Embryonic facial prominence (tissue), 1 donor: ENCODE results near the gene TBC1D4.

Experiments
- DNase-seq: peaks from one replicate; pipeline ENCODE4 v3.0.0-alpha.2; 2016; ENCODE audit errors: extremely low spot score

The TBC1D4 gene

DNA sequence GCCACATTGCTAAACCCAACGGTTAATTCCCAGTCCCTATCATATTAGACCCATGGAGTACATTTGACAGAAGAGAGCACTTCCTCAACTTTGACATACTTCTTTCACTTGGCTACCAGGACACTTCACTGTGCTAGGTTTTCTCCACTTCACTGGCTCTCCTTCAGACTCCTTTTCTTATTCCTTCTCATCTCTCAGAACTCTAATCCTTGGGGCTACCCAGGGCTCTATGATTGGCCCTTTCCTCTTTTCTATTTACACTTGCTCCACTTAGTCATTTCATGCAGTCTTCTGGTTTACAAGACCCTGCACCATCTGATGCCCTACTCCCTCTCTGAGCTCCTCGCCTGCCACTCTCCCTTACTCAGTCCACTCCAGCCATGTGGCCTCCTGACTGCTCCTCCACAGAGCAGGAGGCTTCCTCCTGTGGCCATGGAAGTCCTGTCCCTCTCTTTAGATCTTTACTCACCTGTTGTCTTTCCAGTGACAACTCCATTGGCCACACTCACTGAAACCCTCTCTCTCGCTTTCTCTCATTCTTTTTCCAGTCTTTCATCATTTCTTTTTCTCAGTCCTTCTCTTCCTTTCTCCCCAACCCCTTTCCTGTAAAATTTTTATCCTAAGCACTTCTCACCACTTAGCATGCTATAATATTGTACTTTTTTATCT lies 90.4 kb downstream of the TBC1D4 start:
- no peak for DNase-seq

DNA sequence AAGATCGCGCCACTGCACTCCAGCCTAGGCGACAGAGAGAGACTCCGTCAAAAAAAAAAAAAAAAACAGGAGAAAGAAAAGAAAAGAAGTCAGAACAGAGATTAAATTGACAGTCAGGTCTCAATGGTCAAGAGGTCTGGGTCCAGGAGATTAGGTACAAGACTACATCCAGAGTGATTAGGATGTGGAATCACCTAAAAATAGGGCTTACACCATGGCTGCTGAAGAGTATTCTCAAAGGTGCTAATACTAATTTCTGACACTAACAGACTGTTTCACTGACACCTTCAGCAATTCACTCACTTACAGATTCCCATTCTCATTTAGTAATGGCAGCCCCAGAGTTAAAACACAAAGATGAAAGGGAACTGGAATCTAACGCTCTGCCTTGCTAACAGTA lies 91.7 kb downstream of the TBC1D4 start:
- no peak for DNase-seq

DNA sequence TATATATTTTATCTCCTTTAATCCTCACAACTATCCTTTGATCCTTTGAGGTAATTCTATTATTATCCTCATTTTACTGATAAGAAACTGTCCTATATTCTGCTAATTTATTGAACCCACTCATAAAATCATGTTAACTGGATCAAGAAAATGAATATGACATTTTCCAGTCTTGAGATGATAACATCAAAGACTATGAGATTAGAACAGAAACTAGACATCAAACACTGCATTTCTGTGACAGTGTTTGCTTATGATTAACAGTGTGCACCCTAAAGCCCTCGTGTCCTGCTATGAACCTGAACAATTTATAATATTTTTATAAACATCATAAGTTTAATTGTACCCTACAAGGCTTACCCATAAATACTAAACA lies 96.3 kb downstream of the TBC1D4 start:
- no peak for DNase-seq

DNA sequence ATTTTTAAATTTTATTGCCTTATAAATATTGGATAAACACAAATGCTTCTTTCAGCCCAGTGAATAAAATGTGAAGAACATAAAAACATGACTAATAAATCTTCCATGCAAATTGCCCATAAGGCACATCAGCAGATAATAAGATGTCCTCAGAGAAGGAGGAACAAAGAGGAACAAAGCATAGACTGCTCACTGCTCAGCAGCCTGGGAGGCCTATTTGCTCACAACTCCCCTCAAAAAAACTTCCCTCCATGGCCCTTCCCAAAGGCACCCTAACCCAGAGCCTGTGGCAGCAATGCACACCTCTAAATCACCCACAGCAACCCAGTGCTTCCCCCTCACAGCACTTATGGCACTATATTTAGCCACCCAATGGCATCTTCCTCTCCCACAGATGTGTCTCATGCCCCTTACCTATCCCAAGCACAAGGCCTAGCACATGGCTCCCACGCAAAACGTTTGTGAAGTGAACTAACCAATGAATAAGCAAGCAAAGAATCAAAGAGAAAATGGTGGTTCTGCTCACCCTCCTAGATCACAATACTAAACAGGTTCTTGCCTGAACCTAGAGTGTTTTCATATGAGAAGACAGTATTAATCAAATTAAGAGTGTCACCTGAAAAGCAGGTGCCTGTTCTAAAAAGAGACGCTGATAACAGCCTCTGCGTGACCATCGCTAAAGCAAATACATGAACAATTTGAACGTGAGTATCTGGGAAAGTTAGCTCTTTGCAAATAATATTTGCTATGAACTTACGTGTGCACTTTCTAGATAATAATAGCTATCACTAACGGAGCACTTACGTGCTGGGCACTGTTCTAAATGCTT lies 96.9 kb downstream of the TBC1D4 start:
- DNase-seq, result no peak

DNA sequence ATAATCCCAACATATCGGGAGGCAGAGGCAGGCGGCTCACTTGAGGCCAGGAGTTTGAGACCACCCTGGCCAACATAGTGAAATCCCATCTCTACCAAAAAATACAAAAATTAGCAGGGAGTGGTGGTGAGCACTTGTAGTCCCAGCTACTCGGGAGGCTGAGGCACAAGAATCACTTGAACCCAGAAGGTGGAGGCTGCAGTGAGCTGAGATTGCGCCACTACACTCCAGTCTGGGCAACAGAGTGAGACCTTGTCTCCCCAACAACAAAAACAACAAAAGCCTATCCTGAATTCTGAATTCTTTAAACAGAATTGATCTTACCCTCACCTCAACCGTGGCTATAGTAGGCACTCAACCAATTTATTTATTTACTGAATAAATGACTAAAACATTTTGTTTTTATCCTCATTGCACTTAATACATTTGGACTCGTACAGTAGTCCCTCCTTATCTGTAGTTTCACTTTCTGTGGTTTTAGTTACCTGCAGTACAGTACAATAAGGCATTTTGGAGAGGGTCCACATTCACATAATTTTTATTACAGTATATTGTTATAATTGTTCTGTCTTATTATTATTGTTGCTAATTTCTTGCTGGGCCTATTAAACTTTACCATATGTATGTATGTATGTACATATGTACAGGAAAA lies 98.8 kb downstream of the TBC1D4 start:
- no peak for DNase-seq

DNA sequence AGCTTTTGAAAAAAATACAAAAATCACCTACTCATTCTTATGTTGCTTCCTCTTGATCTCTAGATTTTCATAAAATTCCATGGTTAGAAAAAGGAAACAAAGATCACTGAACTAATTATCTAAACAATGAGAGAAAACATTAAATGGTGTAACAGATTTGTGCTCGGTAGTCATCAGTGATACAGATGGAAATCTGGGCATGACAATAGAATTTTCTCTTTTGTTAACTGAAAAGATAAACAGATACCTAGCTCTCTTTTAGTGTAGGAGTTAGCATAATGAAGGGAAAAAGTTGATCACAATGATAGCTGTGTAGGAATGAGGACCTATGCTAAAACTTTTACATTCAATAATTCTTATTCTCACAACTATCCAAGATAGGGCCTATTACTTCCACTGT lies 103.7 kb downstream of the TBC1D4 start:
- DNase-seq, result no peak

DNA sequence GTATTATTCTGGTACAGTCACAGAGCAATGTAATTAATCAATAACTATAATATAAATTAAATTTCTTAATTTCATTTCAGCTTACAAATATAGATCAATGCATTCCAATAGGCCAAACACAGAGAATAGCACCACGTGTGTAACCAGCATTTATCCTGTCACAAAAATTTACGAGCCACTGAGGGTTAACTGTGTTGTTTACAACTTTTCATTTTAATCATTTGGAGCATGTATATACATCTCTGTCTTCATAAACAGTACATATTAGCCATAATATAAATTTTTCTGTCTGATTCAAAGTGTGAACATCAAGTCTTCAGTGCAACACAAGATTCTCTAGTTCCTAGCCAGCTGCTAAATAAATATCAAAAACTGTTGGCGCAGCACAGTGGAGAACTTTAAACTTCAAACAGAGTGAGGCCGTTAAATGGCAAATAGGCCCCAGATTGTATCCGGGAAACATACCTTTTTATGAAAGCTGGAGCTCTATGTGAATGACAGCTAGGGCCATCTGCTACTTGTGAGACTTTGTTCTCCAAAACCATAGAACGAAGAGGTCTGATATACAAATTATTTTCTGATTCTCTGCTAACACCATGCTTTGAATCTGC lies 105.1 kb downstream of the TBC1D4 start:
- no peak for DNase-seq

DNA sequence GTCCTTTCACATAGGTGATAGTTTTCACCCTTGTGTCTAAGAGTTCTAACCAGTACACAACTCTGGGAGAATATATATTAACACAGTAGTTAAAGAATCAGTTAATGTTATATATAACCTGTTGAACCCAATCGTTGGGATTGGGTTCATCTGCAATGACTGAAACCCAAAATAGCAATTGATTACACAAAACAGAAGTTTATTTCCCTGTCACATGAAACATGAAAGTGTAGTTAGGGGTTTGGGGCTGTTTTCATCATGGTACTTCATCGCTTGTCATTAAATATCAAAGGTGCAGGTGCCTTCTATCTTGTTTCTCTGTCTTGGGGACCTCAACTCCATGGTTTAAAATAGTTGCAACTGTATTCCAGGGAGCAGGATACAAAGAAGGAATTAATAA lies 106.6 kb downstream of the TBC1D4 start:
- no peak for DNase-seq

DNA sequence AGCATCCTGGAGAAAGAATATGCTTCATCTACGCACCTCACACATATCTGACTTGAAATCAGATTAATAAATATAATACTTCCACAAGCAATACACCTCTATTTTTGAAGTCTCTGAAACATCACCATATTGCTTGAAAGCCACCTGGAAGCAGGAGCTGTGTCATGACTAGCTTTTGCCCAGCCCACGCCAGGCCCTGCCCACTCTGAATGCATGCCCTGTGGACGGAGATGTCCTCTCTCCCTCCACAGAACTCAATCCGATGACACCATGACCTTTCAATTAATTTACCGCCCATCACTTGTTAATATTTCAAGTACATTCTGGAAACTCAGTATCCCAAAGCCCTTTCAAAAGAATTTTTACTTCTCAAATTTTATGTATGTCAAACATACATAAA lies 108.0 kb downstream of the TBC1D4 start:
- DNase-seq, result no peak

DNA sequence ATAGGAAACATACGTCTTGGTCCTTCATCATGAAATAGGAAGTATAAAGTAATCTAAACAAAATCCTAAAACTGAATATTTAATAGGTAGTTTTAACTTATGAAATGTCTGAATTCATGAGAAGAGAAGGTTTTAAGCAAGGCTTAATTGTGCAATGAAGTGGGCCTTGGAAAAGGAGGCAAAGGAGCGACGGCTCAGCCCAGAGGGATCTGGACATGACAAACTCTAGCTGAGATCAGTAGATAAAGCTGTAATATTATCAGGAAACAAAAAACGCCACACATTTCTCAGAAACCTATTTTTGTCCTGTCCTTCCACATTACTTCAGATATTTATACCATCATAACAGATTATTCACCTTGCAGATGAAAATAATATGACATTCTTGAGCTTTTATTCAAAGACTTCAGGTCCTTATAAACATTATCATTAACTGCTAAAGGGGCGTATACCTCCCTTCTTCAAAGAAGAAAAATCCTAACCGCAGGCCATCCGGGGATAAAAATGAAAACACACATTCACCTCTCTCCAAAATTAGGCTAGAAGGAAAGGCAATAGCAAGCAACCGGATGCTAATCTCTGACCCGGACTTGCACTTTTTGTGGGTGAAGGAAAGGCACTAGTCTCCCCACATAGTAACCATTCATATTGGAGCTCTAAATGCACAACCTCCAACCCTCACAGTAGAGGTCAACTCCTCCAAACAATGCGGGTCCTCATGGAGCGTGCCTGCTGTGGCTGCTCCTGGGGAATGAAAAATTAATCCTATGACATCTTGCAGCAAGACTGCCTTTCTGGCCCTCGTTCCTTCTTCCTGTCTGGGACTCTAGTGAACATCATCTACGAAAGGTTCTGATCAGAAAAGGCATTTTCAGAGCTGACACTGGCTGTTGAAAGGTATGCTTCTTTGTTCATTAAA lies 108.8 kb downstream of the TBC1D4 start:
- no peak for DNase-seq

DNA sequence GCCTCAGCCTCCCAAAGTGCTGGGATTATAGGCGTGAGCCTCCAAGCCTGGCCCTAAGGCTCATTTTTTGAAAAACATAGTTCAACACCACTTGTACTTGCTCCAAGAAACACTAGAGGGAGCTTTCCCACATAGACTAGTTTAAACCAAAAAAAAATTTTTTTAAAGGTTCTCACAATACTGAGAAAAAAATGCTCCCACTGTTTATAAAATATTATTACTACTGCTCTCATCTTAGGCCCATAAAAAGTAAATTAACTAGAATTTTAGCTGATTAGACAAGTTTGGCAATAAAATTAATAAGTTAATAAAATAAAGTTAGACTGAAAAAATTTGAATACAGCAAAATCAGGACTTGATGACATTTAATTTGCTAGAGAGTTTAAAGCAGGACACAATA lies 109.5 kb downstream of the TBC1D4 start:
- DNase-seq, result peak; percentile 39

DNA sequence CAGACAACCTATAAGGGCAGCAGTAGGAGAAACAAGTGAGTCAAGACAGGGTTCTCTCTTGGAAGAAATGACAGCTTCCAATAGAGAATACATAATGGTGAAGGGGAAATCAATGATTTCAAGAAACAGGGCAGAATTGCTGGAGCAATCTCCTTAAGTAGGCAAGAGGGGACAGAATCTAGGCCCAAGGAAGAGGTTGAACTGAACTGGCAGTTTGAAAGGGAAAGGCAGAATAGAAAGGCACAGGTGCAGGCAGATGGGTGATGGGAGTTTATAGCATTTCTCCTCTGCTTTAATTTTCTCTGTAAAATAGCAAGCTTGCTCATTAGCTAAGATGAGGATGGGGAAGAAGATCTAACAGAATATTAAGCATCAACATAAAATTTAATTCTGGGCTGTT lies 110.8 kb downstream of the TBC1D4 start:
- DNase-seq, result no peak

DNA sequence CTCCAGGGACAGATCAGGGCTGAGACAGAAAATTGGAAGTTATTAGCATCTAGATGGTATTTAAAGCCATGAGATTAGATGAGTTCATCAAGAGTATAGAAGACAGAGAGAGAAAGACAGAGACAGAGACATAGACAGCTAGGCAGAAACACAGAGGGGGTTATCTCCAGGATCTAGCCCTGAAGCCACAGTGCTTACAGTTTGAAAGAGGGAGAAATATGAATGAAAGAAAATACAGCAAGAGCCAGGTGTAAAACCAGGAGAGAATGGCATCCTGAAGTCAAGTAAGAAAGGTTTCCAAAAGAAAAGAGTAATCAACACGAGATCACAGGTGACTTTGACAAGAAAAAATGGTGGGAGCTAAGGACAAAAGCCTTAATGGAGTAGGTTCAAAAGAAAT lies 111.2 kb downstream of the TBC1D4 start:
- DNase-seq, result no peak

DNA sequence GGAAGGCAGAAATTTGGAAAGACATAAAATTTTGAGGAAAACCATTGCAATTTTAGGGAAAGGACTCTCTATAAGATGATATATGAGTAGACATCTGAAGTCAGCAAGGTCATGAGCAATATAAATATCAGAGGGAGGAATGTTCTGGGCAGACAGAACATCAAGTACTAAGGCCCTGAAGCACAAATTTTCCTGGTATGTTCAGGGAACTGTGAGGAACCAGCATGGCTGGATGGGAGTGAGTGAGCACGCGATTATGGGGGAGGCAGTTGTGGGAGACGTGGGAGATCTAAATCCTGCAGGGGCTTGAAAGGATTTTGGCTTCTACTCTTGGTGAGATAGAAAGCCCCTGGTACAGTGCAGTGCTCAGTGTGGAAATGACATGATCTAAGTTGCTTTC lies 112.0 kb downstream of the TBC1D4 start:
- no peak for DNase-seq

DNA sequence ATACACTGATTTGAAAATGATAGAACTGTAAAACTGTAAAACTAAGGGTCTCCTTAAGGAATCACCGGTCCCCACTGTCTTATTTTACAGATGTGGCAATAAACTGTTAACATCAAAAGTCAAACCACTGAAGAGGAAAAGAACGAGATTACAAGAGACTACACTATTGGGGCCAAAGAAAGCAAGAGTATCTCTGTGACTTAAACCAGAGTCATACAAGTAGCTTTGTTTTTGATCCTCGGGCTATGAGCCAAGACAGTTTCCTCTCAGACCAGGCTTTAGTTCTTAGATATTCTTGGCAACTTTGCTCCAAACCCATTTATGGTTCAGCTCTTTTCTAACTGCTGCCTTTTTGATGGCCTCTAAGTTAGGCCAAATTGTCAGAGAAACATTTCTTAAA lies 113.8 kb downstream of the TBC1D4 start:
- no peak for DNase-seq

DNA sequence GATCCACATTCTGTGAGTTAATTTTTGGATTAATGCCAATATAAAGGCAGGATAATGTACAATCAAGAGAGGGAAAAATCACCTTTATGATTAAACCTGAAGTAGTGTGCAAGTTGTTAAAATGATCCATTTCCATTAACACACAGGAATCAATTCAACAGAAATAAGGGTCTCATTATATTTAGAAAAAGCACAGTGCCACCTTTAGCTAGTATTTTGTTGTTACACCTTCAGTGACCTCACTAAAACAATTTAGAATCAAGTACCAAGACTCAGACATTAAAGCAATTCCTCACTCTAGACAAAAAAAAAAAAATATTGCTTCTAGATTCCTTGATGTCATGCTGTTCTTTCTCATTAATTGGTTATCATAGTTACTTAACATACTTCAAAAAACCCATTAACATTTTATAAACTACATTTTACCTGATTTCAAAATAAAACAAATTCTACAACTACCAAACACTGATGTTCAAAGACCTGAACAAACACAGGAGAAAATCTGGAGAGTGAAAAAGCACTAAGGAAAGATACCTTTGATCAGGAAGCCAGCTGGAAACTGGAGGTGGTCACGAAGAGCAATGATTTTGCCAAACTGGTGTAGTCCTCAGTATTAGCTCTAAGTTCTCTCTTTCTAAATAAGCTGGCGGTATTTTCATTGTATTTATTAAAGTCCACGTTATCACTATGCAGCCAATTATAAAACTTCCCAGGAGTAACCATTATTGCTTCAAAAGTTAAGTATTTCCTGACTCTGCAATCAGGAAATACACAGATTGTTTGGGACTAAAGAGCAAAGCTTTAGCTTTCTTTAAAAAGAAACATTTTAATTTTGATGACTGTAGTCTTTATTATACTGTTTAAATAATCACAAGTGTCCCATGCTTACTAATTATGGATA lies 115.3 kb downstream of the TBC1D4 start:
- DNase-seq, result no peak

DNA sequence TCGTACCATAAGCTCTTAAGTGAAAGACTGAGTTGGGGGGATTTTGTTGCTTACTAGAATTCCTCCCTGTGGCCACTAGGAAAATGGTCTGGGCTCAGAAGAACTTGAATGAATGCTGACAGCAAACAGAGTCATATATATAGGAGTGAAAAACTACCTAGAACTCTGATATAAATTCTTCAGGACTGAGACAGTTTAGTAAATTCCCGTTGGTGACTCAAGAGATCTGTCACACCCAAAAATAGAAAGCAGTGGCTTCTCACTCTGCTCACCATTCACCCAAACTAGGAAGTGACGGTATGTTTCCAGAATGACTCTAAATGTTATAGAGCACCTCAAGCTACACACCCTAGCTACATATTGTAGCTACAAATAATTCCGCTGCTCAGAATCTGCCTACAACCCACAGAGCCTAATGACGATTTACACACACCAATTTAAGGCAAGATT lies 116.2 kb downstream of the TBC1D4 start:
- no peak for DNase-seq

DNA sequence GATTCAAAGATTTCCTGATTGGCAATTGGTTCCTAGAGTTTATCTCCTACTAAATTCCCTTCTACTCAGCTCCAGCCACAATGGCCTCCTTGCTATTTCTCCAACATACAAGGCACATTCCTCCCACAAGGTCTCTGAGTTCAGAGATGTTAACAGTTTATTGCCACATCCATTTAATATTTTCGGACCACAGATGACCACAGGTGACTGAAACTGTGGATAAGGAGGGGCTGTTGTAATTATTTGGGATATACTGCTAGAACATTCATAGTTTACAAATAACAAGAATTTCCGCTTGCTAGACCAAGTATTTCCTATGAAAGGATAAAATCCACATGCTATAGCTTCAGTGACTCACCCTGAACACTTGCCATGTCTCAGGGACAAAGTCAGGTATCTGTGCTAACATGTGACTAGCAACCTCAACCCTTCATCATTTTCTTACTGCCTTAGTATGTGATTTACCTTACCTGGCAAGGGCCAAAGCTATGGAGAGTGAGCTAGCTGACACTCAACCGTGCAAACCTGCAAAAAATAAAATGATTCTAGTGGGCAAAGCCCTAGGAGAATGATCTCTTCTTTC lies 117.7 kb downstream of the TBC1D4 start:
- DNase-seq, result no peak

DNA sequence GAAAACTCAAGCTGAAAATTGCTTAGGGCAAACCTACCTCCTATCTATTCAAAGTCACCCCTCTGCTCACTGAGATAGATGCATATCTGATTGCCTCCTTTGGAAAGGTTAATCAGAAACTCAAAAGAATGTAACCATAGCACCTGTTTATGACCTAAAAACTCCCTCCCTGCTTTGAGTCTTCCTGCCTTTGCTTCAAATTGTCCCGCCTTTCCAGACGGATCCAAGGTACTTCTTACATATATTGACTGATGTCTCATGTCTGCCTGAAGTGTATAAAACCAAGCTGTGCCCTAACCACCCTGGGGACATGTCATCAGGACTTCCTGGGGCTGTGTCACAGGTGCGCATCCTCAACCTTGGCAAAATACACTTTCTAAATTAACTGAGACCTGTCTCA lies 118.6 kb downstream of the TBC1D4 start:
- DNase-seq, result no peak

DNA sequence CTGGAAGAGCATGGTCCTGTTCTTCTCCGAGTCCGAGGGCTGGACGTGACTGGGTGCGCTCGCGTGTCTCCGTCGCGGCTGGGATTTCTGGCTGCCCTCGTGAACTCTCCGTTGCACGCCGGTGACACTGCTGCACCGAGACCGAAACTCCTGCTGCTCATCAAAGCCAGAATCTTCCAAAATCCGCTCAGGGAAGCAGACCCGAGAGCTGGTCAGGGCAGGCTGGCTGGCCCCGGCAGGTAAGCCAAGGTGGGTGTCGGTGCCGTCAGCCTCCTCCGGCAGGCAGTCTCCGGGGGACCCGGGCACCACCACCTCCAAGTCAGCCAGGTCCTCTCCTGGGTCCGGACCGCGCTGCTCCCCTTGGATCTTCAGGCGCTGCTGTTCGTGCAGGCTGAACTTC lies 119.9 kb downstream of the TBC1D4 start:
- DNase-seq, result no peak
